K562 (cell line): ENCODE measurements around the gene UBE2I. TPM values are rescaled to one million over a fixed set of nuclear protein-coding genes. Genes with fewer than 3 reads are reported as not detected.

Source experiments
- ATAC-seq: fragments of 200-7000 bp; cut with Tn5 transposase; 3 replicates; pipeline ENCODE4 v1.9.1; 2020; ENCODE audit warnings: moderate library complexity
- BruUV-seq: library from RNA; stranded (reverse); fragments of 400-500 nt; replicated peaks from 2 replicates; lab custom pipeline; 2021; lab: Mats Ljungman, UMichigan
- CTCF ChIA-PET: fragments of 300-600 bp; formaldehyde crosslinking; extraction: SDS; loops from one replicate; lab custom pipeline; 2021; ENCODE audit warnings: low intra/inter-chr PET ratio; lab: Yijun Ruan, JAX
- POLR2A ChIA-PET: fragments of 300-600, 350-650 bp; sonication (Branson Sonifier 250); formaldehyde crosslinking; extraction: SDS; loops from one replicate; lab custom pipeline; 2021; ENCODE audit warnings: antibody characterized with exemption, inconsistent platforms; lab: Yijun Ruan, JAX
- DNase-seq, 4 experiments: peaks; one replicate each; pipeline versions ENCODE4 v3.0.0 to v3.0.0-alpha.2; 2011 to 2018; ENCODE audit warnings: low spot score in 3 of 4, mixed read lengths in 3 of 4; ENCODE audit errors: extremely low read depth in 1 of 4
- FAIRE-seq: peaks from 2 replicates; lab custom pipeline; 2011; peaks lifted over from hg19 to GRCh38; lab: Jason Lieb, UNC
- H2AFZ ChIP-seq: 2 replicates; pipeline ENCODE4 v1.6.0; 2011; ENCODE audit warnings: low read depth, low read length, control low read depth, inconsistent platforms
- H3K27ac ChIP-seq: fragments of 200-600 bp; 3 replicates; pipeline ENCODE4 v1.8.0; 2011; ENCODE audit warnings: low read depth, mild to moderate bottlenecking, control low read depth, inconsistent platforms, low read length, moderate library complexity, mixed read lengths; ENCODE audit errors: extremely low read depth
- H3K27me3 ChIP-seq, 2 experiments: fragments of 300-600 bp in 1 of 2; 2 replicates in 1 of 2; 3 replicates in 1 of 2; pipeline versions ENCODE4 v1.6.0 to v1.8.0; 2011; ENCODE audit warnings: inconsistent platforms in 2 of 2, low read length in 2 of 2, mild to moderate bottlenecking in 1 of 2, mixed read lengths in 1 of 2, moderate library complexity in 1 of 2; ENCODE audit not compliant: control insufficient read depth in 2 of 2, insufficient read depth in 2 of 2
- H3K36me3 ChIP-seq: fragments of 300-600 bp; 3 replicates; pipeline ENCODE4 v1.8.0; 2011; ENCODE audit warnings: mild to moderate bottlenecking, low read length, inconsistent platforms; ENCODE audit not compliant: control insufficient read depth, insufficient read depth
- H3K4me1 ChIP-seq, 2 experiments: fragments of 200-600 bp in 1 of 2; replicated peaks in 1 of 2; 2 replicates in 1 of 2; 3 replicates in 1 of 2; pipeline versions ENCODE4 v1.5.1 to v1.8.0; 2011; ENCODE audit warnings: inconsistent platforms in 2 of 2, low read length in 2 of 2, mild to moderate bottlenecking in 1 of 2, mixed read lengths in 1 of 2, moderate library complexity in 1 of 2; ENCODE audit not compliant: control insufficient read depth in 2 of 2, insufficient read depth in 2 of 2
- H3K4me2 ChIP-seq: 2 replicates; pipeline ENCODE4 v1.6.1; 2011; ENCODE audit warnings: low read length, control low read depth, inconsistent platforms, mixed read lengths; ENCODE audit not compliant: insufficient read depth
- H3K4me3 ChIP-seq: fragments of 200-600 bp; sonication (generic), shearing (Covaris generic); 2 replicates; pipeline ENCODE4 v1.5.1; 2016; ENCODE audit warnings: control low read depth, inconsistent platforms
- H3K79me2 ChIP-seq: fragments of 200-600 bp; 3 replicates; pipeline ENCODE4 v1.8.0; 2011; ENCODE audit warnings: low read length, inconsistent platforms; ENCODE audit not compliant: control insufficient read depth, insufficient read depth
- H3K9ac ChIP-seq, 2 experiments: 2 replicates each; pipeline versions ENCODE4 v1.6.0 to v1.6.1; 2011; ENCODE audit warnings: low read depth in 2 of 2, low read length in 2 of 2, control low read depth in 1 of 2, inconsistent platforms in 1 of 2, mild to moderate bottlenecking in 1 of 2, mixed read lengths in 1 of 2; ENCODE audit not compliant: insufficient read depth in 1 of 2
- H3K9me1 ChIP-seq: one replicate; pipeline ENCODE4 v1.6.0; 2011; ENCODE audit warnings: inconsistent platforms, mild to moderate bottlenecking, low read length, moderate library complexity; ENCODE audit not compliant: control insufficient read depth, insufficient read depth
- H3K9me3 ChIP-seq: replicated peaks from 2 replicates; pipeline ENCODE4 v1.5.1; 2011; ENCODE audit warnings: low read depth, low read length, inconsistent platforms; ENCODE audit not compliant: control insufficient read depth, insufficient read depth
- H4K20me1 ChIP-seq: replicated peaks from 2 replicates; pipeline ENCODE4 v1.6.1; 2011; ENCODE audit warnings: low read length, inconsistent platforms, mixed read lengths; ENCODE audit not compliant: control insufficient read depth, insufficient read depth
- HNRNPUL1 ChIP-seq: fragments of 200-400 bp; formaldehyde crosslinking; IDR thresholded peaks from 2 replicates; pipeline ENCODE4 v1.6.1; 2017; ENCODE audit warnings: low read length
- JUNB ChIP-seq: fragments of 450-650 bp; formaldehyde crosslinking; conservative IDR thresholded peaks from 2 replicates; pipeline ENCODE4 v1.4.0; 2020; ENCODE audit warnings: mild to moderate bottlenecking
- SRSF9 ChIP-seq: fragments of 200-400 bp; formaldehyde crosslinking; IDR thresholded peaks from 2 replicates; pipeline ENCODE4 v1.6.1; 2017; ENCODE audit warnings: low read depth, low read length, borderline replicate concordance
- ZBTB1 ChIP-seq: sonication (generic); formaldehyde crosslinking; IDR thresholded peaks from 2 replicates; pipeline ENCODE4 v1.8.1; 2023; ENCODE audit warnings: missing genetic modification reagents, low read depth, mild to moderate bottlenecking, borderline replicate concordance
- ZBTB5 ChIP-seq: fragments of 450-650 bp; IDR thresholded peaks from 2 replicates; pipeline ENCODE4 v1.6.1; 2017; ENCODE audit warnings: antibody characterized with exemption
- ZNF384 ChIP-seq: IDR thresholded peaks from 2 replicates; pipeline ENCODE4 v1.6.1; 2012; ENCODE audit warnings: low read depth, low read length, improper control_type of control experiment
- WGBS: fragments of 100-300 bp; shearing (Covaris generic); methylation state at CpG from one replicate; pipeline ENCODE4 v1.1.6; 2016; ENCODE audit warnings: low coverage, mixed read lengths; ENCODE audit not compliant: insufficient coverage; ENCODE audit errors: missing lambda C conversion rate; 5-methylcytosine and 5-hydroxymethylcytosine counted together
- in situ Hi-C: fragments of 300-500 bp; cut with MboI; formaldehyde crosslinking; loops from 4 replicates; pipeline ENCODE4 v1.15.0; 2018; ENCODE audit warnings: inconsistent platforms, mixed read lengths
- intact Hi-C: fragments of 100-400 bp; cut with micrococcal nuclease; formaldehyde crosslinking; loops from 2 replicates; pipeline ENCODE4 v1.14.2; 2022
- polyA plus RNA-seq, 8 experiments: library from polyadenylated mRNA; depleted of rRNA in 4 of 8; stranded (reverse) in 5 of 8; unstranded in 3 of 8; fragments of >200 nt; fragmentation: Nextera tagmentation in 2 of 8; fragmentation: Illumina TruSeq in 1 of 8; extraction: Ambion mirVana in 2 of 8; extraction: Trizol in 1 of 8; gene quantifications; 2 replicates each; pipeline versions ENCODE4 v1.2.1 to v1.2.3, GENCODE V29; 2011 to 2014; ENCODE audit warnings: inconsistent platforms in 1 of 8, missing spikeins in 1 of 8
- total RNA-seq, 7 experiments: library from RNA; depleted of rRNA in 6 of 7; stranded (reverse); fragments of >200 nt in 6 of 7; fragmentation: Illumina TruSeq in 2 of 7; extraction: Trizol in 2 of 7; gene quantifications; 2 replicates each; pipeline versions ENCODE4 v1.2.1 to v1.2.3, GENCODE V29; 2011 to 2021; ENCODE audit warnings: low replicate concordance in 1 of 7
- TF ChIP-seq, protein P1 (sequence below): sonication (generic); formaldehyde crosslinking; IDR thresholded peaks from 2 replicates; pipeline ENCODE4 v1.8.0; 2022; ENCODE audit warnings: mild to moderate bottlenecking, missing genetic modification reagents, borderline replicate concordance
- TF ChIP-seq, protein P2 (sequence below): sonication (generic); formaldehyde crosslinking; IDR thresholded peaks from 2 replicates; pipeline ENCODE4 v1.9.0; 2022; ENCODE audit warnings: mild to moderate bottlenecking, missing genetic modification reagents
- TF ChIP-seq, protein P3 (sequence below): sonication (generic); formaldehyde crosslinking; IDR thresholded peaks from 2 replicates; pipeline ENCODE4 v1.8.0; 2022; ENCODE audit warnings: missing genetic modification reagents, mild to moderate bottlenecking, moderate library complexity, borderline replicate concordance

Gene UBE2I
- total and polyA plus RNA-seq, 9 of the 15 experiments (the other 6 are each of a cell fraction or from before 2014, with no cell fraction given): 36.6 to 254 (median 104) TPM

- WGBS: 3% methylated on average over 7 of the region's 9 CpGs
- Histone ChIP-seq H3K4me3 (no peak overlapping the region), H3K9me1 (no peaks in the 10 kb centered on the region), H3K27ac (no peak overlapping the region), H3K9me3 (0 out of 2 replicates have a peak, but pooled peaks cover 4% of the 10 kb centered on the region), H3K4me2 (no peak overlapping the region), H2AFZ (no peak overlapping the region), H3K36me3 (no peaks in the 10 kb centered on the region), H3K4me1 (peaks cover 17 to 90% of the 10 kb centered on the region in 2 experiments), H3K79me2 (no peaks in the 10 kb centered on the region), H3K27me3 (peaks cover 6 to 19% of the 10 kb centered on the region in 2 experiments; a peak in 3 of 5 replicates)
- DNase-seq (no peak), ATAC-seq (no peak)
- BruUV-seq: TSS peak; percentile 62
- intact Hi-C loops: no loop called here
- in situ Hi-C loops: no loop called here
- ChIA-PET CTCF (no interaction called here), POLR2A (interaction anchor here (0.6 to 1.3 kb wide), 6 partner anchors 10 to 199 kb away, joined by 3 to 7 read pairs (median 4); no protein-coding TSS in a partner anchor)
- TF ChIP-seq, protein P1, sequence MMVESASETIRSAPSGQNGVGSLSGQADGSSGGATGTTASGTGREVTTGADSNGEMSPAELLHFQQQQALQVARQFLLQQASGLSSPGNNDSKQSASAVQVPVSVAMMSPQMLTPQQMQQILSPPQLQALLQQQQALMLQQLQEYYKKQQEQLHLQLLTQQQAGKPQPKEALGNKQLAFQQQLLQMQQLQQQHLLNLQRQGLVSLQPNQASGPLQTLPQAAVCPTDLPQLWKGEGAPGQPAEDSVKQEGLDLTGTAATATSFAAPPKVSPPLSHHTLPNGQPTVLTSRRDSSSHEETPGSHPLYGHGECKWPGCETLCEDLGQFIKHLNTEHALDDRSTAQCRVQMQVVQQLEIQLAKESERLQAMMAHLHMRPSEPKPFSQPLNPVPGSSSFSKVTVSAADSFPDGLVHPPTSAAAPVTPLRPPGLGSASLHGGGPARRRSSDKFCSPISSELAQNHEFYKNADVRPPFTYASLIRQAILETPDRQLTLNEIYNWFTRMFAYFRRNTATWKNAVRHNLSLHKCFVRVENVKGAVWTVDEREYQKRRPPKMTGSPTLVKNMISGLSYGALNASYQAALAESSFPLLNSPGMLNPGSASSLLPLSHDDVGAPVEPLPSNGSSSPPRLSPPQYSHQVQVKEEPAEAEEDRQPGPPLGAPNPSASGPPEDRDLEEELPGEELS (CRISPR knock-in tag): no peak
- TF ChIP-seq SRSF9: no peak
- TF ChIP-seq, protein P2, sequence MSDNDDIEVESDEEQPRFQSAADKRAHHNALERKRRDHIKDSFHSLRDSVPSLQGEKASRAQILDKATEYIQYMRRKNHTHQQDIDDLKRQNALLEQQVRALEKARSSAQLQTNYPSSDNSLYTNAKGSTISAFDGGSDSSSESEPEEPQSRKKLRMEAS (CRISPR knock-in tag): 0 out of 2 replicates have a peak, but pooled peaks have one; percentile 4
- no peak for TF ChIP-seq HNRNPUL1
- TF ChIP-seq ZBTB1 (CRISPR knock-in tag): 0 out of 2 replicates have a peak, but pooled peaks have one; percentile 42
- no peak for TF ChIP-seq ZBTB5
- no peak for TF ChIP-seq JUNB
- no peak for TF ChIP-seq ZNF384
- TF ChIP-seq, protein P3, sequence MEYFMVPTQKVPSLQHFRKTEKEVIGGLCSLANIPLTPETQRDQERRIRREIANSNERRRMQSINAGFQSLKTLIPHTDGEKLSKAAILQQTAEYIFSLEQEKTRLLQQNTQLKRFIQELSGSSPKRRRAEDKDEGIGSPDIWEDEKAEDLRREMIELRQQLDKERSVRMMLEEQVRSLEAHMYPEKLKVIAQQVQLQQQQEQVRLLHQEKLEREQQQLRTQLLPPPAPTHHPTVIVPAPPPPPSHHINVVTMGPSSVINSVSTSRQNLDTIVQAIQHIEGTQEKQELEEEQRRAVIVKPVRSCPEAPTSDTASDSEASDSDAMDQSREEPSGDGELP (CRISPR knock-in tag): no peak
- TF ChIP-seq, all 486 proteins: peak for 2
- Histone ChIP-seq H3K9ac (0 out of 4 replicates have a peak overlapping the region, but pooled peaks of 1 of the 2 experiments have one; percentile 28), H4K20me1 (0 out of 2 replicates have a peak, but pooled peaks cover 9% of the 10 kb centered on the region)
- FAIRE-seq: no peak
Observed at GRCh38 chr16:1334739-1335138, 25.3 kb downstream of the UBE2I start.
